ENCODE measurements around the gene TLE3. TPM values are rescaled to one million over a fixed set of nuclear protein-coding genes. Genes with fewer than 3 reads are reported as not detected.

The TLE3 gene
- total RNA-seq, 1 donor from 2014 or later, result 45.4 TPM

- TF ChIP-seq CTCF (IDR thresholded peaks at IDR 0.05; ENCODE audit: insufficient read depth, low read depth, low read length) (no peak), EZH2 (IDR thresholded peaks at IDR 0.05; ENCODE audit: insufficient read depth, low read length) (no peak)
- Histone ChIP-seq H3K27ac (ENCODE audit: low read depth, low read length) (no peak overlapping the region), H3K79me2 (ENCODE audit: insufficient read depth, low read length) (no peaks in the 10 kb centered on the region), H3K4me1 (ENCODE audit: insufficient read depth, low read length) (peaks cover 10% of the 10 kb centered on the region), H3K36me3 (ENCODE audit: insufficient read depth, low read length) (no peaks in the 10 kb centered on the region), H3K9ac (ENCODE audit: low read length) (no peak overlapping the region), H3K27me3 (ENCODE audit: insufficient read depth, low read length) (peaks cover 24% of the 10 kb centered on the region), H3K9me3 (ENCODE audit: insufficient read depth, low read depth, low read length) (no peaks in the 10 kb centered on the region), H3K4me2 (ENCODE audit: low read length) (no peak overlapping the region), H4K20me1 (ENCODE audit: insufficient read depth, low read length) (no peaks in the 10 kb centered on the region), H3K4me3 (ENCODE audit: insufficient read depth, low read depth, low read length) (no peak overlapping the region), H2AFZ (ENCODE audit: low read depth, low read length) (no peak overlapping the region)
- H3K9me3 Mint-ChIP-seq (ENCODE audit: unreplicated experiment), result no peaks in the 10 kb centered on the region
- no peak overlapping the region for H3K4me3 Mint-ChIP-seq (ENCODE audit: unreplicated experiment)
- DNase-seq (ENCODE audit: low read depth), result no peak
- no peaks in the 10 kb centered on the region for H3K4me1 Mint-ChIP-seq (ENCODE audit: low read depth, unreplicated experiment)
- H3K27ac Mint-ChIP-seq (ENCODE audit: unreplicated experiment), result no peak overlapping the region
- H3K36me3 Mint-ChIP-seq (ENCODE audit: low read depth, unreplicated experiment), result no peaks in the 10 kb centered on the region
- FAIRE-seq, result no peak
- H3K27me3 Mint-ChIP-seq (ENCODE audit: low read depth, unreplicated experiment), result peaks cover 85% of the 10 kb centered on the region
Measured at GRCh38 chr15:70031713-70032112, 66.0 kb downstream of the TLE3 start.

GRCh38 chr15:70031261-70031660 is 66.5 kb downstream of the TLE3 start:
- Histone ChIP-seq H3K36me3 (ENCODE audit: insufficient read depth, low read length) (no peaks in the 10 kb centered on the region), H3K27ac (ENCODE audit: low read depth, low read length) (no peak overlapping the region), H4K20me1 (ENCODE audit: insufficient read depth, low read length) (no peaks in the 10 kb centered on the region), H3K4me1 (ENCODE audit: insufficient read depth, low read length) (peaks cover 10% of the 10 kb centered on the region), H3K4me3 (ENCODE audit: insufficient read depth, low read depth, low read length) (no peak overlapping the region), H3K4me2 (ENCODE audit: low read length) (no peak overlapping the region), H3K27me3 (ENCODE audit: insufficient read depth, low read length) (peaks cover 22% of the 10 kb centered on the region), H2AFZ (ENCODE audit: low read depth, low read length) (no peak overlapping the region), H3K9ac (ENCODE audit: low read length) (no peak overlapping the region), H3K79me2 (ENCODE audit: insufficient read depth, low read length) (no peaks in the 10 kb centered on the region), H3K9me3 (ENCODE audit: insufficient read depth, low read depth, low read length) (no peaks in the 10 kb centered on the region)
- TF ChIP-seq EZH2 (IDR thresholded peaks at IDR 0.05; ENCODE audit: insufficient read depth, low read length) (no peak), CTCF (IDR thresholded peaks at IDR 0.05; ENCODE audit: insufficient read depth, low read depth, low read length) (no peak)
- Mint-ChIP-seq H3K27ac (ENCODE audit: unreplicated experiment) (no peak overlapping the region), H3K27me3 (ENCODE audit: low read depth, unreplicated experiment) (peaks cover 86% of the 10 kb centered on the region), H3K36me3 (ENCODE audit: low read depth, unreplicated experiment) (no peaks in the 10 kb centered on the region), H3K9me3 (ENCODE audit: unreplicated experiment) (no peaks in the 10 kb centered on the region), H3K4me1 (ENCODE audit: low read depth, unreplicated experiment) (no peaks in the 10 kb centered on the region), H3K4me3 (ENCODE audit: unreplicated experiment) (no peak overlapping the region)
- no peak for DNase-seq (ENCODE audit: low read depth)
- no peak for FAIRE-seq

GRCh38 chr15:70030851-70031250 is 66.9 kb downstream of the TLE3 start:
- no peaks in the 10 kb centered on the region for H3K4me1 Mint-ChIP-seq (ENCODE audit: low read depth, unreplicated experiment)
- FAIRE-seq (no peak), DNase-seq (ENCODE audit: low read depth) (no peak)
- H3K4me3 Mint-ChIP-seq (ENCODE audit: unreplicated experiment), result no peak overlapping the region
- H3K9ac ChIP-seq (ENCODE audit: low read length), result no peak overlapping the region
- H2AFZ ChIP-seq (ENCODE audit: low read depth, low read length), result no peak overlapping the region
- H3K27ac Mint-ChIP-seq (ENCODE audit: unreplicated experiment), result no peak overlapping the region
- no peak overlapping the region for H3K27ac ChIP-seq (ENCODE audit: low read depth, low read length)
- no peaks in the 10 kb centered on the region for H3K9me3 ChIP-seq (ENCODE audit: insufficient read depth, low read depth, low read length)
- no peaks in the 10 kb centered on the region for H3K9me3 Mint-ChIP-seq (ENCODE audit: unreplicated experiment)
- peaks cover 19% of the 10 kb centered on the region for H3K27me3 ChIP-seq (ENCODE audit: insufficient read depth, low read length)
- H4K20me1 ChIP-seq (ENCODE audit: insufficient read depth, low read length), result no peaks in the 10 kb centered on the region
- peaks cover 10% of the 10 kb centered on the region for H3K4me1 ChIP-seq (ENCODE audit: insufficient read depth, low read length)
- no peaks in the 10 kb centered on the region for H3K36me3 Mint-ChIP-seq (ENCODE audit: low read depth, unreplicated experiment)
- H3K4me2 ChIP-seq (ENCODE audit: low read length), result no peak overlapping the region
- no peaks in the 10 kb centered on the region for H3K36me3 ChIP-seq (ENCODE audit: insufficient read depth, low read length)
- H3K79me2 ChIP-seq (ENCODE audit: insufficient read depth, low read length), result no peaks in the 10 kb centered on the region
- TF ChIP-seq CTCF (IDR thresholded peaks at IDR 0.05; ENCODE audit: insufficient read depth, low read depth, low read length) (no peak), EZH2 (IDR thresholded peaks at IDR 0.05; ENCODE audit: insufficient read depth, low read length) (no peak)
- no peak overlapping the region for H3K4me3 ChIP-seq (ENCODE audit: insufficient read depth, low read depth, low read length)
- peaks cover 86% of the 10 kb centered on the region for H3K27me3 Mint-ChIP-seq (ENCODE audit: low read depth, unreplicated experiment)

Measured in astrocyte (in vitro differentiated cells and primary cell).